GM12878 (cell line): ENCODE results near the gene HIVEP3. TPM values are rescaled to one million over a fixed set of nuclear protein-coding genes. Genes with fewer than 3 reads are reported as not detected.

Experiments used
- ATAC-seq: fragments of 200-7000 bp; cut with Tn5 transposase; 3 replicates; pipeline ENCODE4 v1.9.1; 2020; ENCODE audit warnings: mild to moderate bottlenecking, moderate library complexity
- BruUV-seq: library from RNA; stranded (reverse); fragments of 400-500 nt; replicated peaks from 2 replicates; lab custom pipeline; 2021; lab: Mats Ljungman, UMichigan
- CTCF ChIA-PET: fragments of 300-600 bp; sonication (Branson Sonifier 250); formaldehyde crosslinking; extraction: SDS; loops from one replicate; lab custom pipeline; 2021; ENCODE audit warnings: inconsistent platforms; lab: Yijun Ruan, JAX
- POLR2A ChIA-PET: fragments of 350-600 bp; formaldehyde crosslinking; extraction: SDS; loops from one replicate; lab custom pipeline; 2021; ENCODE audit warnings: inconsistent platforms; lab: Charles Lee
- RAD21 ChIA-PET: fragments of 300-600 bp; sonication (Branson Sonifier 250); formaldehyde crosslinking; loops from one replicate; lab custom pipeline; 2023; ENCODE audit warnings: antibody characterized with exemption; ENCODE audit not compliant: unreplicated experiment; lab: Charles Lee
- SMC1A ChIA-PET: fragments of 300-600 bp; sonication (Branson Sonifier 250); formaldehyde crosslinking; loops from one replicate; lab custom pipeline; 2023; ENCODE audit not compliant: unreplicated experiment, uncharacterized antibody; lab: Charles Lee
- DNase-seq: peaks from one replicate; pipeline ENCODE4 v3.0.0-alpha.2; 2011; ENCODE audit warnings: low read depth, low spot score
- FAIRE-seq: peaks from 3 replicates; lab custom pipeline; 2011; peaks lifted over from hg19 to GRCh38; lab: Jason Lieb, UNC
- H2AFZ ChIP-seq: 2 replicates; pipeline ENCODE4 v1.6.0; 2011; ENCODE audit warnings: low read depth, low read length, control low read depth; ENCODE audit not compliant: control insufficient read depth
- H3K27ac ChIP-seq: 2 replicates; pipeline ENCODE4 v1.5.1; 2011; ENCODE audit warnings: control low read depth; ENCODE audit not compliant: control insufficient read depth, insufficient read depth
- H3K27me3 ChIP-seq, 2 experiments: replicated peaks in 1 of 2; 2 replicates each; pipeline versions ENCODE4 v1.6.0 to v1.6.1; 2011; ENCODE audit warnings: low read length in 1 of 2; ENCODE audit not compliant: control insufficient read depth in 2 of 2, insufficient read depth in 2 of 2
- H3K36me3 ChIP-seq, 2 experiments: 2 replicates each; pipeline ENCODE4 v1.5.1; 2011; ENCODE audit warnings: low read length in 1 of 2; ENCODE audit not compliant: control insufficient read depth in 2 of 2, insufficient read depth in 2 of 2
- H3K4me1 ChIP-seq: 2 replicates; pipeline ENCODE4 v1.6.1; 2011; ENCODE audit warnings: mild to moderate bottlenecking, low read length, moderate library complexity, mixed read lengths; ENCODE audit not compliant: control insufficient read depth, insufficient read depth
- H3K4me2 ChIP-seq: 2 replicates; pipeline ENCODE4 v1.6.0; 2011; ENCODE audit warnings: control low read depth; ENCODE audit not compliant: control insufficient read depth, insufficient read depth
- H3K4me3 ChIP-seq: fragments of 200-600 bp; sonication (generic); 2 replicates; pipeline ENCODE4 v1.5.1; 2016
- H3K79me2 ChIP-seq: 2 replicates; pipeline ENCODE4 v1.6.0; 2011; ENCODE audit warnings: low read length; ENCODE audit not compliant: control insufficient read depth, insufficient read depth
- H3K9ac ChIP-seq: 2 replicates; pipeline ENCODE4 v1.8.0; 2011; ENCODE audit warnings: low read length, control low read depth, mixed read lengths; ENCODE audit not compliant: control insufficient read depth, insufficient read depth
- H3K9me3 ChIP-seq: replicated peaks from 3 replicates; pipeline ENCODE4 v1.5.1; 2011; ENCODE audit warnings: mild to moderate bottlenecking, low read length; ENCODE audit not compliant: control insufficient read depth, insufficient read depth
- H4K20me1 ChIP-seq: 2 replicates; pipeline ENCODE4 v1.6.0; 2011; ENCODE audit not compliant: control insufficient read depth, insufficient read depth
- CEBPZ ChIP-seq: fragments of 150-350 bp; IDR thresholded peaks from 2 replicates; pipeline ENCODE4 v1.6.1; 2016; ENCODE audit warnings: low read depth, low read length
- CHD2 ChIP-seq: IDR thresholded peaks from 2 replicates; pipeline ENCODE4 v1.6.1; 2011; ENCODE audit warnings: low read depth, low read length, improper control_type of control experiment, borderline replicate concordance
- CUX1 ChIP-seq: IDR thresholded peaks from 2 replicates; pipeline ENCODE4 v1.6.1; 2012; ENCODE audit warnings: improper control_type of control experiment, low read depth, low read length; ENCODE audit not compliant: insufficient replicate concordance
- GABPA ChIP-seq: IDR thresholded peaks from 2 replicates; pipeline ENCODE4 v1.6.1; 2014; ENCODE audit warnings: antibody characterized with exemption, low read depth, mild to moderate bottlenecking, inconsistent platforms
- KLF5 ChIP-seq: fragments of 450-650 bp; IDR thresholded peaks from 2 replicates; pipeline ENCODE4 v1.6.1; 2014; ENCODE audit warnings: mild to moderate bottlenecking; ENCODE audit not compliant: partially characterized antibody
- NBN ChIP-seq: fragments of 450-650 bp; IDR thresholded peaks from 2 replicates; pipeline ENCODE4 v1.6.1; 2016
- NFYB ChIP-seq: IDR thresholded peaks from 2 replicates; pipeline ENCODE4 v1.6.1; 2011; ENCODE audit warnings: low read depth, mild to moderate bottlenecking, low read length, improper control_type of control experiment, moderate library complexity; ENCODE audit not compliant: insufficient read depth
- RB1 ChIP-seq: fragments of 450-650 bp; formaldehyde crosslinking; IDR thresholded peaks from 2 replicates; pipeline ENCODE4 v1.6.1; 2017; ENCODE audit warnings: mild to moderate bottlenecking, borderline replicate concordance
- SMAD1 ChIP-seq: fragments of 450-650 bp; IDR thresholded peaks from 2 replicates; pipeline ENCODE4 v1.6.1; 2018; ENCODE audit warnings: mild to moderate bottlenecking, low read depth; ENCODE audit not compliant: partially characterized antibody
- SMARCA5 ChIP-seq: fragments of 450-650 bp; IDR thresholded peaks from 2 replicates; pipeline ENCODE4 v1.6.1; 2017; ENCODE audit warnings: mild to moderate bottlenecking
- TBL1XR1 ChIP-seq: IDR thresholded peaks from 2 replicates; pipeline ENCODE4 v1.6.1; 2012; ENCODE audit warnings: low read depth, low read length, improper control_type of control experiment
- YBX1 ChIP-seq: fragments of 450-650 bp; IDR thresholded peaks from 2 replicates; pipeline ENCODE4 v1.6.1; 2016; ENCODE audit warnings: antibody characterized with exemption
- ZSCAN29 ChIP-seq: fragments of 450-650 bp; IDR thresholded peaks from 2 replicates; pipeline ENCODE4 v1.6.1; 2017; ENCODE audit warnings: mild to moderate bottlenecking, moderate library complexity
- WGBS: methylation state at CpG from one replicate; pipeline ENCODE4 v1.1.6; 2016; ENCODE audit warnings: low lambda C conversion rate; ENCODE audit not compliant: insufficient replicate concordance, insufficient coverage; ENCODE audit errors: missing lambda C conversion rate; 5-methylcytosine and 5-hydroxymethylcytosine counted together
- in situ Hi-C: fragments of 300-500 bp; cut with MboI; formaldehyde crosslinking; loops from 9 replicates; pipeline ENCODE4 v1.14.3; 2018; ENCODE audit warnings: mixed read lengths
- intact Hi-C: fragments of 100-400 bp; cut with micrococcal nuclease; formaldehyde crosslinking; loops from one replicate; pipeline ENCODE4 v1.14.2; 2022; ENCODE audit not compliant: unreplicated experiment
- polyA plus RNA-seq, 11 experiments: library from polyadenylated mRNA; depleted of rRNA in 4 of 11; unstranded in 6 of 11; stranded (reverse) in 5 of 11; fragments of >200 nt; fragmentation: Nextera tagmentation in 4 of 11; fragmentation: Illumina TruSeq in 1 of 11; extraction: Ambion mirVana in 4 of 11; extraction: Trizol in 1 of 11; gene quantifications; 1 replicate in 1 of 11; 2 replicates in 10 of 11; pipeline versions ENCODE4 v1.2.1 to v1.2.3, GENCODE V29; 2011 to 2016; ENCODE audit warnings: inconsistent platforms in 2 of 11, missing spikeins in 2 of 11, low read depth in 1 of 11
- total RNA-seq, 4 experiments: library from RNA; depleted of rRNA in 3 of 4; stranded (reverse); fragments of >200 nt in 3 of 4; fragmentation: Illumina TruSeq in 1 of 4; extraction: Trizol in 1 of 4; gene quantifications; 2 replicates each; pipeline versions ENCODE4 v1.2.1 to v1.2.3, GENCODE V29; 2013 to 2021
- TF ChIP-seq, protein P1 (sequence below), 3 experiments: IDR thresholded peaks in 2 of 3; conservative IDR thresholded peaks in 1 of 3; 2 replicates each; pipeline ENCODE4 v1.5.1; 2011; ENCODE audit warnings: low read depth in 3 of 3, low read length in 3 of 3, mild to moderate bottlenecking in 3 of 3, control low read depth in 2 of 3, moderate library complexity in 2 of 3, inconsistent platforms in 1 of 3, mixed read lengths in 1 of 3; ENCODE audit not compliant: control insufficient read depth in 2 of 3, insufficient read depth in 1 of 3; ENCODE audit errors: extremely low read depth in 1 of 3

Gene HIVEP3
- total and polyA plus RNA-seq, 10 of the 15 experiments (the other 5 are each of a cell fraction or from before 2014, with no cell fraction given): 1.8 to 13.6 (median 3.8) TPM

GRCh38 chr1:41588334-41588875 is 330.3 kb downstream of the HIVEP3 start (continued):
- no peak for TF ChIP-seq CEBPZ
- TF ChIP-seq SMARCA5: no peak
- no peak for TF ChIP-seq NFYB
- TF ChIP-seq ZSCAN29: no peak
- no peak for TF ChIP-seq KLF5
- TF ChIP-seq NBN: no peak
- TF ChIP-seq CHD2: no peak
- no peak for TF ChIP-seq YBX1

- 98% methylated on average over 7 of the region's 7 CpGs for WGBS
- BruUV-seq: no TSS peak
- H2AFZ ChIP-seq: no peak overlapping the region
- no peak for TF ChIP-seq CUX1
- TF ChIP-seq SMAD1: no peak
- TF ChIP-seq, protein P1, sequence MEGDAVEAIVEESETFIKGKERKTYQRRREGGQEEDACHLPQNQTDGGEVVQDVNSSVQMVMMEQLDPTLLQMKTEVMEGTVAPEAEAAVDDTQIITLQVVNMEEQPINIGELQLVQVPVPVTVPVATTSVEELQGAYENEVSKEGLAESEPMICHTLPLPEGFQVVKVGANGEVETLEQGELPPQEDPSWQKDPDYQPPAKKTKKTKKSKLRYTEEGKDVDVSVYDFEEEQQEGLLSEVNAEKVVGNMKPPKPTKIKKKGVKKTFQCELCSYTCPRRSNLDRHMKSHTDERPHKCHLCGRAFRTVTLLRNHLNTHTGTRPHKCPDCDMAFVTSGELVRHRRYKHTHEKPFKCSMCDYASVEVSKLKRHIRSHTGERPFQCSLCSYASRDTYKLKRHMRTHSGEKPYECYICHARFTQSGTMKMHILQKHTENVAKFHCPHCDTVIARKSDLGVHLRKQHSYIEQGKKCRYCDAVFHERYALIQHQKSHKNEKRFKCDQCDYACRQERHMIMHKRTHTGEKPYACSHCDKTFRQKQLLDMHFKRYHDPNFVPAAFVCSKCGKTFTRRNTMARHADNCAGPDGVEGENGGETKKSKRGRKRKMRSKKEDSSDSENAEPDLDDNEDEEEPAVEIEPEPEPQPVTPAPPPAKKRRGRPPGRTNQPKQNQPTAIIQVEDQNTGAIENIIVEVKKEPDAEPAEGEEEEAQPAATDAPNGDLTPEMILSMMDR (IDR thresholded peaks at IDR 0.05 in 2 of 3, conservative IDR thresholded peaks at IDR 0.05 in 1 of 3; ENCODE audit: control insufficient read depth in 2 of 3, extremely low read depth in 1 of 3, insufficient read depth in 1 of 3, low read depth in 3 of 3, low read length in 3 of 3): no peak
- TF ChIP-seq TBL1XR1: no peak
- TF ChIP-seq RB1: no peak
- no peak for TF ChIP-seq GABPA
These were observed 330.9 kb downstream of the HIVEP3 start for GRCh38 chr1:41587791-41588190.

More at GRCh38 chr1:41587791-41588190, 330.9 kb downstream of the HIVEP3 start:
- H3K9ac ChIP-seq: no peak overlapping the region
- no peaks in the 10 kb centered on the region for H3K4me1 ChIP-seq
- ChIA-PET CTCF (no interaction called here), RAD21 (no interaction called here), POLR2A (no interaction called here), SMC1A (interaction anchor here (1.1 kb wide), 1 partner anchor 117 kb away, joined by 3 read pairs; no protein-coding TSS in a partner anchor)
- intact Hi-C loops: no loop called here
- in situ Hi-C loops: no loop called here
- H3K9me3 ChIP-seq: no peaks in the 10 kb centered on the region
- H3K4me3 ChIP-seq: no peak overlapping the region
- ATAC-seq (no peak), FAIRE-seq (no peak), DNase-seq (no peak)
- H4K20me1 ChIP-seq: no peaks in the 10 kb centered on the region
- H3K79me2 ChIP-seq: no peaks in the 10 kb centered on the region
- H3K36me3 ChIP-seq: peaks cover 0 to 7% of the 10 kb centered on the region in 2 experiments; a peak in 2 of 4 replicates
- no peak overlapping the region for H3K27ac ChIP-seq
- H3K4me2 ChIP-seq: no peak overlapping the region
- H3K27me3 ChIP-seq: no peaks in the 10 kb centered on the region
